ENCODE results near the gene POLR2C. TPM values are rescaled to one million over a fixed set of nuclear protein-coding genes. Genes with fewer than 3 reads are reported as not detected.

The POLR2C gene
- total RNA-seq, 1 donor from 2014 or later, result 78.7 TPM

DNA sequence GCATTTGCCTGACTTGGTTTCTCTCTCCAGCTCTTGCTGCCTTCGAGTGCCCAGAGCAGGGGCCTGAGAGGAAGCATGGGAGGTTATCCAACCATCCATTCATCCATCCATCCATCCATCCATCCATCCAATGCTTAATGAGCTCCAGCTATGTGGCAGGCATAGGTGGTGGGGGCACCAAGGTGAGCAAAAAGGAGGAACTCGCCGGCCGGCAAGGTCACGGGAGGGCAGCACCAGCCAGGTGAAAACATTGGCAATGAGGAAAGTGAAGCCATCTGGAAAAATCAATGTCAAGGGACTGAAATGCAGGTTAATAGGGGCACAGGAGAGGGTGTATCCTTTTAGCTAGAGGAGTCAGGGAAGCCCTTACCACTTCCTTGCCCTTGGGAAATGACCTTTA is 42.0 kb downstream of the POLR2C start:
- Histone ChIP-seq H3K4me3 (ENCODE audit: low read depth, low read length) (no peak overlapping the region), H3K36me3 (ENCODE audit: control insufficient read depth, insufficient read depth, low read length) (no peaks in the 10 kb centered on the region), H3K27me3 (ENCODE audit: control insufficient read depth, insufficient read depth, low read length) (peaks cover 2% of the 10 kb centered on the region)
- TF ChIP-seq CTCF (IDR thresholded peaks at IDR 0.05; ENCODE audit: insufficient read depth, low read length, severe bottlenecking), result no peak
- FAIRE-seq (no peak), DNase-seq (ENCODE audit: low read depth) (no peak)

DNA sequence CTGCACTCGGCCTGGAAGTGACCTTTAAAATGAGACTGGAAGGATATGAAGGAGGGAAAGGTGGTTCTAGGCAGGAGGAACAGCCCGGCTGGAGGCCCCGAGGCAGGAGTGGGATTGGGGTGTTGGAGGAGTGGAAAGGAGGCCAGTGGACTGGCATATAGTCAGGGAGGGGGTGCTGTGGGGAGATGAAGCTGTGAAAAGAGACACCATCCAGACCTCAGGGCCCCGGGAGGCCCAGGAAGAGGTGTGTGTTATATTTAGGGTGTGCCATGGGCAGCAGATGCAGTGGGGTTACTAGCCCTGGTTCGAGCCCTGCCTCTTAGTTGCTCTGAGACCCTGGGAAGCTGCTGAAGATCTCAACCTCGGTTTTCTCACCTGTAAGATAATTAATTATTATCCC is 42.7 kb downstream of the POLR2C start:
- TF ChIP-seq CTCF (IDR thresholded peaks at IDR 0.05; ENCODE audit: insufficient read depth, low read length, severe bottlenecking), result no peak
- no peak for FAIRE-seq
- Histone ChIP-seq H3K27me3 (ENCODE audit: control insufficient read depth, insufficient read depth, low read length) (peaks cover 5% of the 10 kb centered on the region), H3K4me3 (ENCODE audit: low read depth, low read length) (no peak overlapping the region), H3K36me3 (ENCODE audit: control insufficient read depth, insufficient read depth, low read length) (no peaks in the 10 kb centered on the region)
- DNase-seq (ENCODE audit: low read depth), result no peak

DNA sequence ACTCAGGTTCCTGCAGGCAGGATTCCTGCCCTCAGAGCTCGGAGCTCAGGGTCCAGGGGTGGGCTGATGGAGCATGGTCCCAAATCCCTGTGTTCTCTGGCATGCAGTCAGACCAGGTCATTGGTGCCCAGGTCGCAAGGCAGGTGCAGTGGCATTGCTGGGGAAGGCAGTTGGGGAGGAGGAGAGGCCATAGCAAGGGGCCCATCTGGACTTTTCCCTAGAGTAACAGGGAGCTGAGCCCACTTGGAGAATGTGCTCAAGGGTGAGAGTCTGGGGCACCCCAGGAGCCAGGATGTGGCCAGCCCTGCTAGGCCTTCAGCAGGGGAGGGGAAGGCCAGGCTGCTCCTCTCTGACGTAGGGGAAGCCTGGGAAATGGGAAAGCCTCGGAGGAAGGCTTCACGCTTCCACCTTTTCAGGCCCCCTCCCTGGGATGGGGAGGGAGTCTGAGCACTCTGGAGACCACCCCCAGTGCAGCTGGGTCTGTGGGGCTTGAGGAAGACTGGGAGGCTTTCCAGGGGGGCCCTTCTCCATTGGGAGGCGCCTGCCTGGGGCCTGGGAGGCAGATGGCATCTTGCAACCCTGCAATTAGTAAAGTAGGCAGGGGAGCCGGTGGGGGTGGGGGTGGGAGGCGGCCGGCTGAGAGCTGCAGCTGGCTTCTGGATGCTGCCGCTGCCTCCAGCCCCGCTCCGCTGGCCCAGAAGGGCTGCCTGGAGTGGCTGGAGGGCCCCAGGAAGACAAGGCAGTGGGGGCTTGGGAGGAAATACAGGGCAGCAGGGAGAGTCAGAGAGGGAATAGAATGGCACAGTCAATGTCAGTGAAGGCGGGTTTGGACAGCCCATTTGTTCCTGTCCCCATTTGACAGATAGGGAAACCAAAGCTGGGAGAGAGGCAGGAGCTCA is 44.9 kb downstream of the POLR2C start:
- no peak for FAIRE-seq
- no peak for TF ChIP-seq CTCF (IDR thresholded peaks at IDR 0.05; ENCODE audit: insufficient read depth, low read length, severe bottlenecking)

DNA sequence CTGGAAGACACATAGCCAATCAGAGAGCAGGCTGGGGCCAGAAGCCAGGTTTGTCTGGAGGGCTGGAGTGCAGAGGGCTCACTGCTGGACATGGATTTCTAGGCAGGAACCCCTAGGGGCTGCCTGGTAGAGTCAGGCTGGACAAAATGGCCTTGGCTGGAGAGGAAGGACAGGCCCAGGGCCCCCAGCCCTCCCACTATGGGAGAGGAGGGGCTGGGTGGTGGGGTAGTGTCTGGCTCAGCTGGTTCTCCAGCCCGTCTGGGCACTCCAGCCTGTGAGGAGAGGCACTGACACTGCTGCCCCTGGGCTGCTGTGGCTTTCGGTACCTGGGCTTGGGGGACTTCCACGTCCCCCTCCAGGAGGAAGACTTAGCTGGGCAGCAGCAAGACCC is 45.6 kb downstream of the POLR2C start:
- no peak for TF ChIP-seq CTCF (IDR thresholded peaks at IDR 0.05; ENCODE audit: insufficient read depth, low read length, severe bottlenecking)
- FAIRE-seq, result no peak
- Histone ChIP-seq H3K4me3 (ENCODE audit: low read depth, low read length) (no peak overlapping the region), H3K27me3 (ENCODE audit: control insufficient read depth, insufficient read depth, low read length) (peaks cover 5% of the 10 kb centered on the region), H3K36me3 (ENCODE audit: control insufficient read depth, insufficient read depth, low read length) (no peaks in the 10 kb centered on the region)
- DNase-seq (ENCODE audit: low read depth), result no peak

More for the DNA sequence above, 44.9 kb downstream of the POLR2C start:
- no peaks in the 10 kb centered on the region for H3K36me3 ChIP-seq (ENCODE audit: control insufficient read depth, insufficient read depth, low read length)
- DNase-seq (ENCODE audit: low read depth), result no peak
- H3K4me3 ChIP-seq (ENCODE audit: low read depth, low read length), result no peak overlapping the region
- H3K27me3 ChIP-seq (ENCODE audit: control insufficient read depth, insufficient read depth, low read length), result peaks cover 5% of the 10 kb centered on the region

DNA sequence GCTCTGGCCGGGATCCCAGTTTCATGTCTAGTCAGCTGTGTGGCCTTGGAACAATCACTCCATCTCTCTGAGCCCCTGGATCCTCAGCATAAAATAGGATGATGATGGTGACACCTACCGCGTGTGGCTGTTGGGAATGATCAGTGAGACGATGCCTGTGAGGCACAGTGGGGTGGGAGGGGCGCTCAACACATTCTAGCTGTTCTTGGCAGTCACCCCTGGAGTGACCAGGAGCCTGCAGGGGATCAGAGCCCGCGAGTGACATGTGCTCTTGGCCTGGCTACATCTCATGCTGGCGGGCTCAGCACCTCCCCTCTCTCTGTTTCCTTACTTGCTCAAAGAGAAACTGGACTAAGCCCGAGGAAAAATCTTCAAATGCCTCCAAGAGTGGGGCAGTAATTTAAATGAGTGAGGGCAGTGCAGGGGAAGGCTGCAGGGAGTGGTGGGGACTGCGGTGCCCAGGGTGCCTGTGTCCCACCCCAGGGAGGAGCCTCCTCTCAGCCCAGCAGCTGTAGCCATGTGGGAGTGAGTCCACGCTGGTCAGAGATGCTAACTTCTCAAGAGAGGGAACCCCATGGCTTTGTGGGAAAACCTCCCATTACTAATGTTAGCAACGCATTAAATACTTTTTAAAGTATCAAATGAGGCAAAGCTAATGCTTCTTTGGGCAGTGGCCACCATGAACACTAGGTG is 46.9 kb downstream of the POLR2C start:
- no peak for TF ChIP-seq CTCF (IDR thresholded peaks at IDR 0.05; ENCODE audit: insufficient read depth, low read length, severe bottlenecking)
- DNase-seq (ENCODE audit: low read depth), result no peak
- Histone ChIP-seq H3K4me3 (ENCODE audit: low read depth, low read length) (no peak overlapping the region), H3K27me3 (ENCODE audit: control insufficient read depth, insufficient read depth, low read length) (peaks cover 3% of the 10 kb centered on the region), H3K36me3 (ENCODE audit: control insufficient read depth, insufficient read depth, low read length) (no peaks in the 10 kb centered on the region)
- FAIRE-seq, result no peak
